Keratinocyte (primary cell): ENCODE measurements around the gene DVL1. TPM values are rescaled to one million over a fixed set of nuclear protein-coding genes. Genes with fewer than 3 reads are reported as not detected.

Experiments used
- DNase-seq: peaks from one replicate; pipeline ENCODE4 v3.0.0-alpha.2; 2011; ENCODE audit warnings: low read depth, missing footprints, low spot score
- FAIRE-seq: peaks from 2 replicates; lab custom pipeline; 2011; peaks lifted over from hg19 to GRCh38; lab: Jason Lieb, UNC
- H2AFZ ChIP-seq: 2 replicates; pipeline ENCODE4 v1.6.0; 2012; ENCODE audit warnings: low read length, control low read depth, inconsistent platforms; ENCODE audit not compliant: control insufficient read depth
- H3K27ac ChIP-seq: 2 replicates; pipeline ENCODE4 v1.5.1; 2011; ENCODE audit warnings: low read length; ENCODE audit not compliant: control insufficient read depth, insufficient read depth
- H3K27me3 ChIP-seq: 3 replicates; pipeline ENCODE4 v1.6.0; 2011; ENCODE audit warnings: low read length; ENCODE audit not compliant: control insufficient read depth, insufficient read depth; ENCODE audit errors: extremely low read depth
- H3K36me3 ChIP-seq, 2 experiments: 2 replicates in 1 of 2; 3 replicates in 1 of 2; pipeline ENCODE4 v1.5.1; 2011; ENCODE audit warnings: low read length in 2 of 2, mild to moderate bottlenecking in 1 of 2; ENCODE audit not compliant: control insufficient read depth in 2 of 2, insufficient read depth in 2 of 2; ENCODE audit errors: extremely low read depth in 1 of 2
- H3K4me1 ChIP-seq: 3 replicates; pipeline ENCODE4 v1.5.1; 2011; ENCODE audit warnings: low read length; ENCODE audit not compliant: control insufficient read depth, insufficient read depth; ENCODE audit errors: extremely low read depth
- H3K4me2 ChIP-seq: 3 replicates; pipeline ENCODE4 v1.6.0; 2011; ENCODE audit warnings: low read depth, low read length; ENCODE audit not compliant: control insufficient read depth, insufficient read depth; ENCODE audit errors: extremely low read depth
- H3K4me3 ChIP-seq, 3 experiments: fragments of 200-600 bp in 1 of 3; sonication (generic) in 1 of 3; 2 replicates in 2 of 3; 3 replicates in 1 of 3; pipeline ENCODE4 v1.5.1; 2011 to 2016; ENCODE audit warnings: low read length in 3 of 3, mild to moderate bottlenecking in 3 of 3, control low read depth in 2 of 3, inconsistent platforms in 1 of 3, low read depth in 1 of 3, mixed read lengths in 1 of 3, mixed run types in 1 of 3, moderate library complexity in 1 of 3; ENCODE audit not compliant: control insufficient read depth in 2 of 3, insufficient read depth in 2 of 3; ENCODE audit errors: extremely low read depth in 1 of 3
- H3K79me2 ChIP-seq: 2 replicates; pipeline ENCODE4 v1.6.0; 2012; ENCODE audit warnings: low read length; ENCODE audit not compliant: control insufficient read depth, insufficient read depth
- H3K9ac ChIP-seq: 3 replicates; pipeline ENCODE4 v1.6.0; 2011; ENCODE audit warnings: low read length; ENCODE audit not compliant: control insufficient read depth, insufficient read depth; ENCODE audit errors: extremely low read depth
- H3K9me1 ChIP-seq: 3 replicates; pipeline ENCODE4 v1.6.0; 2011; ENCODE audit warnings: low read length; ENCODE audit not compliant: control insufficient read depth, insufficient read depth; ENCODE audit errors: extremely low read depth
- H3K9me3 ChIP-seq: 2 replicates; pipeline ENCODE4 v1.5.1; 2012; ENCODE audit warnings: low read depth, low read length; ENCODE audit not compliant: control insufficient read depth
- H4K20me1 ChIP-seq: 3 replicates; pipeline ENCODE4 v1.6.0; 2011; ENCODE audit warnings: low read length; ENCODE audit not compliant: control insufficient read depth, insufficient read depth; ENCODE audit errors: extremely low read depth
- EZH2 ChIP-seq: IDR thresholded peaks from one replicate; pipeline ENCODE4 v1.6.1; 2012; ENCODE audit warnings: inconsistent platforms, mild to moderate bottlenecking, low read length, moderate library complexity
- dilution Hi-C: fragments of 300-500 bp; cut with MboI; formaldehyde crosslinking; loops from one replicate; pipeline ENCODE4 v1.7.0; 2020; ENCODE audit warnings: low sequenced_read_pairs; ENCODE audit not compliant: extremely low pct_ligation_motif_present
- polyA plus RNA-seq, 5 experiments: library from polyadenylated mRNA; depleted of rRNA in 3 of 5; stranded (reverse) in 3 of 5; stranded (forward) in 1 of 5; unstranded in 1 of 5; fragments of >200 nt; gene quantifications; 1 replicate in 1 of 5; 2 replicates in 3 of 5; 3 replicates in 1 of 5; pipeline versions ENCODE4 v1.2.1 to v1.2.3, GENCODE V29; 2011 to 2012; ENCODE audit warnings: missing spikeins in 2 of 5, low read depth in 1 of 5, low replicate concordance in 1 of 5
- TF ChIP-seq, protein P1 (sequence below), 3 experiments: IDR thresholded peaks in 1 of 3; conservative IDR thresholded peaks in 1 of 3; optimal IDR thresholded peaks in 1 of 3; 2 replicates in 2 of 3; 3 replicates in 1 of 3; pipeline versions ENCODE3 to v1.5.1; 2011; ENCODE audit warnings: low read length in 3 of 3, mild to moderate bottlenecking in 3 of 3, moderate library complexity in 2 of 3, control low read depth in 1 of 3, inconsistent platforms in 1 of 3; ENCODE audit not compliant: insufficient read depth in 2 of 3; ENCODE audit errors: extremely low read depth in 1 of 3

DVL1 gene
- polyA plus RNA-seq, 1 donor (not counting 4 experiments of a cell fraction or from before 2014, with no cell fraction given) = 31.6 TPM

DNA sequence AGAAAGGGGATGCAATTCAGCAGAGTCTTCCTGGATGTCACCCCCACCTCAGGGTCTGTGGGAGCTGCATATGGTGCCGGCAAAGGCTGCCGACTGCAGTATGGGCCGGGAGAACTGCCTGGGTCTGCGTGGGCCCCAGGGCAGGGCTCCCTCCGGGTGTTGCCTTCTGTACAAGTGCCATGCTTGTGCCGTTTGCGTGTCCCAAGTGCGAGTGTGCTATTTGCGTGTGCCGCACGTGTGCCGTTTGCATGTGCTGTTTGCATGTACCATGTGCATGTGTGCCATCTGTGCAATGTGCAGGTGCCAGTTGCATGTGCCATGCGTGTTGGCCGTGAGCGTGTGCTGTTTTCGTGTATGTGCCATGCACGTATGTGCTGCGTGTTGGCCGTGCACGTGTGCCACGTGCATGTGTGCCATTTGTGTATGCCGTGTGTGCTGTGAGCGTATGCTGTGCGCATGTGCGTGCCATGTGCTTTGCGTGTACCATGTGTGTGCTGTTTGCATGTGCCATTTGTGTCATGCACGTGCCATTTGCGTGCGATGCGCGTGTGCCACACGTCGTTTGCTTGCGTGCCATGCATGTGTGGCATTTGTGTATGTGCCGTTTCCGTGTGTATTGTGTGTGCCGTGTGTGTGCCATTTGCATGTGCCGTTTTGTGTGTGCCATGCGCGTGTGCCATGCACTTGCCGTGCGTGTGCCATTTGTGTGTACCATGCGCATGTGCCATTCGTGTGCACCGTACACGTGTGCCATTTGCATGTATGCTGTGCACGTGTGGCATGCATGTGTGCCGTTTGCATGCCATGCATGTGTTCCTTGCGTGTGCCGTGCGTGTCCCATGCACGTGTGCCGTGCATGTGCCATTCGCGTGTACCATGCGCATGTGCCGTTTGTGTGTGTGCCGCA lies 19.7 kb downstream of the DVL1 start:
- Histone ChIP-seq H4K20me1 (peaks cover 21% of the 10 kb centered on the region), H3K27ac (no peak overlapping the region), H3K79me2 (peaks cover 27% of the 10 kb centered on the region), H3K36me3 (peaks cover 2 to 11% of the 10 kb centered on the region in 2 experiments), H3K4me2 (no peak overlapping the region), H2AFZ (no peak overlapping the region), H3K27me3 (peaks cover 11% of the 10 kb centered on the region), H3K9ac (no peak overlapping the region), H3K4me1 (peaks cover 42% of the 10 kb centered on the region), H3K9me3 (peaks cover 4% of the 10 kb centered on the region), H3K9me1 (no peaks in the 10 kb centered on the region), H3K4me3 (no peak overlapping the region)
- dilution Hi-C loops = no loop called here
- no peak for TF ChIP-seq EZH2
- TF ChIP-seq, protein P1, sequence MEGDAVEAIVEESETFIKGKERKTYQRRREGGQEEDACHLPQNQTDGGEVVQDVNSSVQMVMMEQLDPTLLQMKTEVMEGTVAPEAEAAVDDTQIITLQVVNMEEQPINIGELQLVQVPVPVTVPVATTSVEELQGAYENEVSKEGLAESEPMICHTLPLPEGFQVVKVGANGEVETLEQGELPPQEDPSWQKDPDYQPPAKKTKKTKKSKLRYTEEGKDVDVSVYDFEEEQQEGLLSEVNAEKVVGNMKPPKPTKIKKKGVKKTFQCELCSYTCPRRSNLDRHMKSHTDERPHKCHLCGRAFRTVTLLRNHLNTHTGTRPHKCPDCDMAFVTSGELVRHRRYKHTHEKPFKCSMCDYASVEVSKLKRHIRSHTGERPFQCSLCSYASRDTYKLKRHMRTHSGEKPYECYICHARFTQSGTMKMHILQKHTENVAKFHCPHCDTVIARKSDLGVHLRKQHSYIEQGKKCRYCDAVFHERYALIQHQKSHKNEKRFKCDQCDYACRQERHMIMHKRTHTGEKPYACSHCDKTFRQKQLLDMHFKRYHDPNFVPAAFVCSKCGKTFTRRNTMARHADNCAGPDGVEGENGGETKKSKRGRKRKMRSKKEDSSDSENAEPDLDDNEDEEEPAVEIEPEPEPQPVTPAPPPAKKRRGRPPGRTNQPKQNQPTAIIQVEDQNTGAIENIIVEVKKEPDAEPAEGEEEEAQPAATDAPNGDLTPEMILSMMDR (optimal IDR thresholded peaks at IDR 0.05 in 1 of 3, IDR thresholded peaks at IDR 0.05 in 1 of 3, conservative IDR thresholded peaks at IDR 0.05 in 1 of 3; ENCODE audit: extremely low read depth in 1 of 3, insufficient read depth in 2 of 3, low read length in 3 of 3) = no peak
- DNase-seq (no peak), FAIRE-seq (no peak)

DNA sequence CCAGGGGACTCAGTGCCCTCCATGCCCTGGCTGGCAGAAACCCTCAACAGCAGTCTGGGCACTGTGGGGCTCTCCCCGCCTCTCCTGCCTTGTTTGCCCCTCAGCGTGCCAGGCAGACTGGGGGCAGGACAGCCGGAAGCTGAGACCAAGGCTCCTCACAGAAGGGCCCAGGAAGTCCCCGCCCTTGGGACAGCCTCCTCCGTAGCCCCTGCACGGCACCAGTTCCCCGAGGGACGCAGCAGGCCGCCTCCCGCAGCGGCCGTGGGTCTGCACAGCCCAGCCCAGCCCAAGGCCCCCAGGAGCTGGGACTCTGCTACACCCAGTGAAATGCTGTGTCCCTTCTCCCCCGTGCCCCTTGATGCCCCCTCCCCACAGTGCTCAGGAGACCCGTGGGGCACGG lies 21.0 kb downstream of the DVL1 start:
- no peak for FAIRE-seq
- Histone ChIP-seq H3K4me2 (no peak overlapping the region), H3K36me3 (peaks cover 3 to 11% of the 10 kb centered on the region in 2 experiments), H3K4me3 (no peak overlapping the region), H3K9ac (no peak overlapping the region), H3K27ac (no peak overlapping the region), H2AFZ (no peak overlapping the region), H3K9me3 (peaks cover 4% of the 10 kb centered on the region), H3K79me2 (peaks cover 36% of the 10 kb centered on the region), H3K4me1 (peaks cover 34% of the 10 kb centered on the region), H4K20me1 (peaks cover 10% of the 10 kb centered on the region), H3K9me1 (no peaks in the 10 kb centered on the region), H3K27me3 (peaks cover 11% of the 10 kb centered on the region)
- no peak for DNase-seq
- no peak for TF ChIP-seq EZH2
- TF ChIP-seq, protein P1 (optimal IDR thresholded peaks at IDR 0.05 in 1 of 3, IDR thresholded peaks at IDR 0.05 in 1 of 3, conservative IDR thresholded peaks at IDR 0.05 in 1 of 3; ENCODE audit: extremely low read depth in 1 of 3, insufficient read depth in 2 of 3, low read length in 3 of 3) = no peak
- dilution Hi-C loops = no loop called here
